K562 (cell line): ENCODE results near the gene IRF2BP2. TPM values are rescaled to one million over a fixed set of nuclear protein-coding genes. Genes with fewer than 3 reads are reported as not detected.

ENCODE experiments used
- AFF1 ChIP-seq, 2 experiments: fragments of 450-650 bp; IDR thresholded peaks; 2 replicates each; pipeline ENCODE4 v1.6.1; 2018; ENCODE audit warnings: mild to moderate bottlenecking in 2 of 2, low read depth in 1 of 2; ENCODE audit not compliant: partially characterized antibody in 2 of 2
- CEBPG ChIP-seq, 3 experiments: fragments of 200-800 bp in 1 of 3; sonication (Bioruptor generic) in 1 of 3; sonication (generic) in 1 of 3; formaldehyde crosslinking in 1 of 3; IDR thresholded peaks in 2 of 3; conservative IDR thresholded peaks in 1 of 3; 2 replicates each; pipeline versions ENCODE4 v1.6.1 to v1.8.0; 2016 to 2022; ENCODE audit warnings: missing compliant biosample characterization in 2 of 3, missing genetic modification characterization in 2 of 3, mild to moderate bottlenecking in 1 of 3, missing genetic modification reagents in 1 of 3
- CREB1 ChIP-seq, 2 experiments: sonication (generic) in 1 of 2; formaldehyde crosslinking in 1 of 2; IDR thresholded peaks; 2 replicates each; pipeline versions ENCODE4 v1.6.1 to v1.8.0; 2012 to 2022; ENCODE audit warnings: inconsistent platforms in 1 of 2, mild to moderate bottlenecking in 1 of 2, missing genetic modification reagents in 1 of 2, moderate library complexity in 1 of 2
- FOXK1 ChIP-seq: sonication (generic); formaldehyde crosslinking; IDR thresholded peaks from 2 replicates; pipeline ENCODE4 v1.8.0; 2022; ENCODE audit warnings: missing genetic modification reagents, mild to moderate bottlenecking, borderline replicate concordance
- GABPB2 ChIP-seq: fragments of 250-450 bp; sonication (Bioruptor Pico); conservative IDR thresholded peaks from 2 replicates; pipeline ENCODE4 v1.5.1; 2021; ENCODE audit warnings: mild to moderate bottlenecking
- GTF2A2 ChIP-seq: IDR thresholded peaks from 2 replicates; pipeline ENCODE4 v1.6.1; 2016; ENCODE audit warnings: mild to moderate bottlenecking, missing genetic modification characterization, missing compliant biosample characterization
- HCFC1 ChIP-seq: IDR thresholded peaks from 2 replicates; pipeline ENCODE4 v1.6.1; 2012; ENCODE audit warnings: low read depth, low read length, improper control_type of control experiment
- HDAC2 ChIP-seq: fragments of 450-650 bp; IDR thresholded peaks from 2 replicates; pipeline ENCODE4 v1.6.1; 2016; ENCODE audit warnings: mild to moderate bottlenecking
- HEY1 ChIP-seq: fragments of 250-450 bp; sonication (Bioruptor Pico); IDR thresholded peaks from 2 replicates; pipeline ENCODE4 v1.5.0; 2020; ENCODE audit warnings: mild to moderate bottlenecking, moderate library complexity, borderline replicate concordance
- HMGN3 ChIP-seq: IDR thresholded peaks from 2 replicates; pipeline ENCODE4 v1.6.1; 2011; ENCODE audit warnings: borderline replicate concordance, low read depth, mild to moderate bottlenecking, mixed read lengths, low read length; ENCODE audit not compliant: insufficient read length; ENCODE audit errors: extremely low read depth
- HNRNPL ChIP-seq: fragments of 200-400 bp; formaldehyde crosslinking; IDR thresholded peaks from 2 replicates; pipeline ENCODE4 v1.6.1; 2017; ENCODE audit warnings: low read depth, mild to moderate bottlenecking, low read length
- KAT7 ChIP-seq: sonication (generic); formaldehyde crosslinking; IDR thresholded peaks from 2 replicates; pipeline ENCODE4 v1.8.0; 2022; ENCODE audit warnings: missing genetic modification reagents, mild to moderate bottlenecking, borderline replicate concordance
- MXI1 ChIP-seq: IDR thresholded peaks from 2 replicates; pipeline ENCODE4 v1.6.1; 2011; ENCODE audit warnings: low read depth, mild to moderate bottlenecking, improper control_type of control experiment, low read length
- NFRKB ChIP-seq: fragments of 450-650 bp; IDR thresholded peaks from 2 replicates; pipeline ENCODE4 v1.6.1; 2016; ENCODE audit warnings: low read depth
- PHTF2 ChIP-seq: fragments of 250-450 bp; sonication (Bioruptor Pico); IDR thresholded peaks from 2 replicates; pipeline ENCODE4 v1.5.0; 2021; ENCODE audit warnings: mild to moderate bottlenecking
- POLR2G ChIP-seq: fragments of 200-400 bp; formaldehyde crosslinking; IDR thresholded peaks from 2 replicates; pipeline ENCODE4 v1.6.1; 2017; ENCODE audit warnings: low read depth, mild to moderate bottlenecking, antibody characterized with exemption, low read length, moderate library complexity
- RAD21 ChIP-seq, 2 experiments: fragments of 250-450 bp in 1 of 2; fragments of 450-650 bp in 1 of 2; sonication (Bioruptor Pico) in 1 of 2; formaldehyde crosslinking in 1 of 2; IDR thresholded peaks in 1 of 2; conservative IDR thresholded peaks in 1 of 2; 2 replicates each; pipeline versions ENCODE4 v1.4.0 to v1.8.0; 2020 to 2022; ENCODE audit warnings: mild to moderate bottlenecking in 2 of 2, moderate library complexity in 1 of 2
- RBM25 ChIP-seq: fragments of 200-400 bp; formaldehyde crosslinking; IDR thresholded peaks from 2 replicates; pipeline ENCODE4 v1.6.1; 2018; ENCODE audit warnings: low read length, low read depth, moderate library complexity; ENCODE audit not compliant: severe bottlenecking
- TFAM ChIP-seq: fragments of 250-450 bp; sonication (Bioruptor Pico); conservative IDR thresholded peaks from 2 replicates; pipeline ENCODE4 v1.5.0; 2021; ENCODE audit warnings: mild to moderate bottlenecking, moderate library complexity
- ZEB2 ChIP-seq: fragments of 450-650 bp; IDR thresholded peaks from 2 replicates; pipeline ENCODE4 v1.6.1; 2016
- ZFP91 ChIP-seq: sonication (generic); formaldehyde crosslinking; IDR thresholded peaks from 2 replicates; pipeline ENCODE4 v1.8.0; 2022; ENCODE audit warnings: mild to moderate bottlenecking, missing genetic modification reagents
- ZNF12 ChIP-seq: sonication (generic); formaldehyde crosslinking; IDR thresholded peaks from 2 replicates; pipeline ENCODE4 v1.4.0; 2020; ENCODE audit warnings: mild to moderate bottlenecking, missing genetic modification reagents
- polyA plus RNA-seq, 8 experiments: library from polyadenylated mRNA; depleted of rRNA in 4 of 8; stranded (reverse) in 5 of 8; unstranded in 3 of 8; fragments of >200 nt; fragmentation: Nextera tagmentation in 2 of 8; fragmentation: Illumina TruSeq in 1 of 8; extraction: Ambion mirVana in 2 of 8; extraction: Trizol in 1 of 8; gene quantifications; 2 replicates each; pipeline versions ENCODE4 v1.2.1 to v1.2.3, GENCODE V29; 2011 to 2014; ENCODE audit warnings: inconsistent platforms in 1 of 8, missing spikeins in 1 of 8
- total RNA-seq, 7 experiments: library from RNA; depleted of rRNA in 6 of 7; stranded (reverse); fragments of >200 nt in 6 of 7; fragmentation: Illumina TruSeq in 2 of 7; extraction: Trizol in 2 of 7; gene quantifications; 2 replicates each; pipeline versions ENCODE4 v1.2.1 to v1.2.3, GENCODE V29; 2011 to 2021; ENCODE audit warnings: low replicate concordance in 1 of 7

Gene IRF2BP2
- total and polyA plus RNA-seq, 9 of the 15 experiments (the other 6 are each of a cell fraction or from before 2014, with no cell fraction given), result 7.7 to 68.6 (median 22.1) TPM

GRCh38 chr1:234613128-234613875 is 3.3 kb upstream of the IRF2BP2 start (continued):
- peak in 1 of 2 experiments; percentile 8; a peak in 1 of 4 replicates for TF ChIP-seq RAD21 (CRISPR knock-in tag; conservative IDR thresholded peaks at IDR 0.05 in 1 of 2, IDR thresholded peaks at IDR 0.05 in 1 of 2)
- TF ChIP-seq GABPB2, result no peak
- TF ChIP-seq HMGN3, result no peak
- no peak for TF ChIP-seq MXI1
- TF ChIP-seq GTF2A2, result peak; percentile 21; the same call in 1 of the 2 replicates
- no peak for TF ChIP-seq HCFC1
- TF ChIP-seq PHTF2 (CRISPR knock-in tag), result no peak
- TF ChIP-seq ZNF12 (CRISPR knock-in tag), result no peak
- TF ChIP-seq HNRNPL, result no peak
- TF ChIP-seq AFF1 (IDR thresholded peaks at IDR 0.05; ENCODE audit: low read depth in 1 of 2, partially characterized antibody in 2 of 2), result peak in 1 of 2 experiments; percentile 3
- no peak for TF ChIP-seq RBM25
- TF ChIP-seq CEBPG (CRISPR knock-in tag; IDR thresholded peaks at IDR 0.05), result peak; percentile 49; the same call in 1 of the 2 replicates
- peak; percentile 81 to 91 for TF ChIP-seq CEBPG (tag; conservative IDR thresholded peaks at IDR 0.05 in 1 of 2, IDR thresholded peaks at IDR 0.05 in 1 of 2)
- TF ChIP-seq CREB1 (IDR thresholded peaks at IDR 0.05), result no peak
- TF ChIP-seq CREB1 (CRISPR knock-in tag; IDR thresholded peaks at IDR 0.05), result no peak
- TF ChIP-seq ZEB2, result peak; percentile 21
- TF ChIP-seq KAT7 (CRISPR knock-in tag), result 0 out of 2 replicates have a peak, but pooled peaks have one; percentile 20
- no peak for TF ChIP-seq POLR2G
- peak; percentile 82; the same call in 1 of the 2 replicates for TF ChIP-seq HDAC2
- peak; percentile 67 for TF ChIP-seq HEY1 (CRISPR knock-in tag)
- no peak for TF ChIP-seq TFAM (CRISPR knock-in tag)
- TF ChIP-seq ZFP91 (CRISPR knock-in tag), result no peak
- TF ChIP-seq NFRKB, result 0 out of 2 replicates have a peak, but pooled peaks have one; percentile 22
- no peak for TF ChIP-seq FOXK1 (CRISPR knock-in tag)
